GM13977 (cell line): Measurements from ENCODE around the gene STK17A.
"Not testable (repeated sequence)": the region's sequence is repeated elsewhere in the genome, so short reads cannot be mapped to it uniquely, and the experiment has no call there.

Experiments
- DNase-seq: peaks from one replicate; pipeline ENCODE4 v3.0.0; 2012; ENCODE audit warnings: low spot score
- CTCF ChIP-seq: IDR thresholded peaks from 2 replicates; pipeline ENCODE4 v1.5.1; 2012; ENCODE audit warnings: mild to moderate bottlenecking, control low read depth; ENCODE audit not compliant: insufficient read depth; ENCODE audit errors: extremely low read depth, missing control alignments
- in situ Hi-C: fragments of 300-500 bp; cut with MboI; formaldehyde crosslinking; loops from one replicate; pipeline ENCODE4 v1.12.0; 2022; ENCODE audit warnings: low sequenced_read_pairs, low pct_unique_long_range_greater_than_20kb, mixed read lengths, inconsistent platforms; ENCODE audit not compliant: unreplicated experiment

The STK17A gene

GRCh38 chr7:43592326-43592725 lies 9.4 kb downstream of the STK17A start:
- in situ Hi-C loops, result no loop called here
- no peak for TF ChIP-seq CTCF
- no peak for DNase-seq

GRCh38 chr7:43593010-43593409 lies 10.1 kb downstream of the STK17A start:
- no peak for TF ChIP-seq CTCF
- in situ Hi-C loops, result no loop called here
- DNase-seq, result no peak

- DNase-seq, result no peak
- in situ Hi-C loops, result no loop called here
- no peak for TF ChIP-seq CTCF
Observed at GRCh38 chr7:43594020-43594419, 11.1 kb downstream of the STK17A start.

- DNase-seq, in situ Hi-C loops: not testable (repeated sequence)
Observed at GRCh38 chr7:43596426-43596825, 13.5 kb downstream of the STK17A start.

- no peak for TF ChIP-seq CTCF
- no peak for DNase-seq
- in situ Hi-C loops, result no loop called here
Observed at GRCh38 chr7:43600056-43600455, 17.1 kb downstream of the STK17A start.

- DNase-seq, result no peak
- TF ChIP-seq CTCF, result no peak
- in situ Hi-C loops, result no loop called here
Observed at GRCh38 chr7:43602256-43602655, 19.3 kb downstream of the STK17A start.

GRCh38 chr7:43604251-43604650 lies 21.3 kb downstream of the STK17A start:
- DNase-seq, result no peak
- in situ Hi-C loops, result no loop called here
- TF ChIP-seq CTCF, result no peak
